GM21360 (cell line): ENCODE results near the gene WDR35.
A peak's percentile ranks its signal among the peaks of the same experiment; 100 is the strongest.

Experiments
- ATAC-seq: cut with Tn5 transposase; IDR thresholded peaks from one replicate; pipeline ENCODE4 v1.9.1; 2021; ENCODE audit warnings: mild to moderate bottlenecking, moderate library complexity; ENCODE audit not compliant: unreplicated experiment

WDR35 gene

DNA sequence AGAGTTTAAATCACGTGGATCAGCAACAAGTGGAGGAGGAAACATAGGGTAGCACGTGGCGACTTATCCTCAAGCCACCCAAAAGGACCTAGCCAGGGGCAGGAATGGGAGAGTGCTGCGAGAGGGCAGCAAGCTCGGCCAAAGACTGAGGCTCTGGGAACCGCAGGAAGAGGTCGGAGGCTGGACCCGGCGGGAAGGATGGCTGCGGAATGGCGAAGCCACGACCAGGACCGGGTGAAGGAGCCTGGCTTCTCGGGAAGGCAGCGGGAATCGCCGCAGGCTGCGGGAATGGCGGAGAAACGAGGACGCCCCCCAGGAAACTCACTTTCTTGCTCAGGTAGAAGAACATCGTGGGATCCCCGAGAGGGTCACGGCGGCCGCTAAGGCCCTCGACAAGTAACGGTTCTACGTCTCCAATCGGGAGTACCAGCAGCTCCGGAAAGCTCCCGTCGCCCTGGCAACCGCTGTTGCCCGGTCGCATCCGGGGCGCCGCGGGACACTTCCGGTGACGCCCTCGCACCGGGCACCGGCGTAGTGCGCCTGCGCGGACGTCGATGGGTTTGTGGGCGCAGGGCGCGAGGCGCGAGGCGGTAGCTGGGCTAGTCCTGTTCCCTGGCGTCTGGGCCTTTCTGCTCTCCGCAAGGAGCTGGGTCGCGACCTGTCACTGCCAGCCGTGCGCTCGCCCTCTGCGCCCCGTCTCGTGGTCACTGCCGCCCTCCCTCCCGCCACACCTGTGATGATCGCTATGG, at the start of gene WDR35:
WDR35 (minus strand) TSS at position 439 of the 749 bp plus-strand sequence; CDS start at position 349, 90 bp downstream.
- peak; percentile 91 for ATAC-seq

DNA sequence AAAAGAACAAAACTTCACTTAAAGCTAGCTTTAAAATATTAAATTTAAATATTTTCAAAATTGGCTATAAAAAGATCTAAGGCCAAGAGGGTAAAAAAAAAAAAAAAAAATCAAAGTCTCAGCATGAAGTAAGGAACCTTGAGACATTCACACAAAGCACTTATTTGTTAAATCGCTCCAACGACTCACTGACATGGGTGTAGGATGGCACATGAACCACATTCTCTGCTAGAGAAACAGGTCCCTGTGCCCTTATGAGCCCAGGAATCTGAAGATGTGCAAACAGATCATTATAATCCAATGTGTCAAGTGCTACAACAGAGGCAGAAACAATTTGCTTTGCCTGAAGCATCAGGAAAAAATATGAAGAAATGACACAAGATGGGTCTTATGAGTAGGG, 47.8 kb upstream of the WDR35 start:
- no peak for ATAC-seq

GRCh38 chr2:20035955-20036666, 46.2 kb upstream of the WDR35 start:
- ATAC-seq, result peak; percentile 67

DNA sequence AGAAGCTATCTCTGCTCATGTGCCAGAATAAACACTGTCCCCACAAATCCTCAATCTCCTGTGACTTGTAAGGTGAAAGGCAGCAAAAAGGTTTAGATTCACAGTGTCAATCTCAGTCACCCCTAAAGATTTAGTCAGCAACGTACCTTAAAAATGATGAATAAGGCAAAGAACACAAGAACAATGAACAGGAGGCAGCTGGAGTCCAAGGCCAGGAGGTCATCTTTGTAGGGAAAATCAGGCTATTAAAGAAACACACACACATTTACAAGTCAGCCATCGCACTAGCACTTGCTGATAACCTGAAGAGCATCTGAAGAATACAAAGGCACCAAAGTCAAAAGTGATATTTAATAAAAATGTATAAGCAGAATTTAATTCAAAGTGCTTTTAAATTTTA, 44.9 kb upstream of the WDR35 start:
- ATAC-seq, result no peak

GRCh38 chr2:20034218-20034617, 44.3 kb upstream of the WDR35 start:
- no peak for ATAC-seq

GRCh38 chr2:20033322-20033721, 43.4 kb upstream of the WDR35 start:
- ATAC-seq, result no peak

DNA sequence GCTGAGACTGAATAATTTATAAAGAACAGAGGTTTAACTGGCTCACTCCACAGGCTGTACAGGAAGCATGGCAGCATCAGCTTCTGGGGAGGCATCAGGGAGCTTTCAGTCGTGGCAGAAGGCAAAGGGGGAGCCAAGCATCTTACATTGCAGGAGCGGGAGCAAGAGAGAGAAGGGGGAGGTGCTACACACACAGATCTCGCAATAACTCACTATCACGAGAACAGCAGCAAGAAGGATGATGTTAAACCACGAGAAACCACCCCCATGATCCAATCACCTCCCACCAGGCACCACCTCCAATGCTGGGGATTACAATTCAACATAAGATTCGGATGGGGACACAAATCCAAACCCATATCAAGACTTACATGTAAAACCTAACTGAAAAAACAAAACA, 40.3 kb upstream of the WDR35 start:
- ATAC-seq, result no peak

GRCh38 chr2:20027705-20028434, 38.0 kb upstream of the WDR35 start:
- ATAC-seq, result no peak

- no peak for ATAC-seq
Observed at GRCh38 chr2:20027260-20027677, 37.4 kb upstream of the WDR35 start.

GRCh38 chr2:20025065-20025786, 35.3 kb upstream of the WDR35 start:
- ATAC-seq, result no peak

GRCh38 chr2:20023688-20024087, 33.8 kb upstream of the WDR35 start:
- ATAC-seq, result no peak

GRCh38 chr2:20021405-20022009, 31.6 kb upstream of the WDR35 start:
- no peak for ATAC-seq

DNA sequence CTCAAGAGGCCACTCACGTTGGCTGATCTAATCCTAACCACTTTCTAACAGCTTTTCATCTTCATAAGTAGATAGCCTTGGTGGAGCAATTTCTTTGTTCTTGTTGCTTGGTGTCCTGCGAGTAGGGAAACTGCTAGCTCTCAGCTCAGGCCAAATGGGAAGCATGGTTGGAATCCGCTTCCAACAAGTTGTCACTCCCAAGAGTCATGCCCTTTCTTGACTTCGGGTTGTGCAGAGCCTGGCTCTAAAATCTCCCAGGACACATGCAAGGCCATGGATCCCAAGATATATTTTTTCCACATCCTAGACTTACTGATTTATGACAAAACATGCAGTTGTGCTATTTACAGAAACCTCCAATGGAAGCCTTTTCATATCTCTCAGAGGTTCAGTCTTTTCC, 29.8 kb upstream of the WDR35 start:
- no peak for ATAC-seq

DNA sequence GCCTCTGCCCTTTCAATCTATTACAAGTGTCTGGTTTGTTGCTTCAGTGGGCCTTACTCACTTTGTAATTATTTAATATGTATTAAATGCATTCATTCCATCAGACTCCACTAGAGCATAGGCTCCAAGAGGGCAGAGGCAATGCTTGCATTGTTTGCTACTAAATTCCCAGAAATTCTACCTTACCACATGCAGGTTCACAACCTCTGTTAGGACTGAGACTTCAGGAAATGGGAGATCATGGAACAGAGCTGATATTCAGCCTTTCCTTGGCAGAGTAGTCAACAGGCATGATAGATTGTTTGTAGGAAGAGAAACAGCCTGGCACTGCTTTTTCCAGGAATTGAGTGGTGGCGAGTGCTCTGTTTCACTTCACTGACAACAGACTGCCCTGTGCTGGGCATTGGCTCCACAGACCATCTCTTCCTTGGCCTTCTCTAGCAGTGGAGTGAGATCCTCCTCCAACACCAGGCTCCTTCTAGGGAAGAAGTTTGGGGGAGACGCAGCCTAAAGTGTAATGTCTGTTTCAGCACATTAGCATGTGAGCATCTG, 28.8 kb upstream of the WDR35 start:
- ATAC-seq, result no peak

GRCh38 chr2:20016346-20016745, 26.4 kb upstream of the WDR35 start:
- no peak for ATAC-seq

GRCh38 chr2:20015482-20016083, 25.7 kb upstream of the WDR35 start:
- ATAC-seq, result no peak

- ATAC-seq, result no peak
Observed at GRCh38 chr2:20013126-20013849, 23.4 kb upstream of the WDR35 start.

DNA sequence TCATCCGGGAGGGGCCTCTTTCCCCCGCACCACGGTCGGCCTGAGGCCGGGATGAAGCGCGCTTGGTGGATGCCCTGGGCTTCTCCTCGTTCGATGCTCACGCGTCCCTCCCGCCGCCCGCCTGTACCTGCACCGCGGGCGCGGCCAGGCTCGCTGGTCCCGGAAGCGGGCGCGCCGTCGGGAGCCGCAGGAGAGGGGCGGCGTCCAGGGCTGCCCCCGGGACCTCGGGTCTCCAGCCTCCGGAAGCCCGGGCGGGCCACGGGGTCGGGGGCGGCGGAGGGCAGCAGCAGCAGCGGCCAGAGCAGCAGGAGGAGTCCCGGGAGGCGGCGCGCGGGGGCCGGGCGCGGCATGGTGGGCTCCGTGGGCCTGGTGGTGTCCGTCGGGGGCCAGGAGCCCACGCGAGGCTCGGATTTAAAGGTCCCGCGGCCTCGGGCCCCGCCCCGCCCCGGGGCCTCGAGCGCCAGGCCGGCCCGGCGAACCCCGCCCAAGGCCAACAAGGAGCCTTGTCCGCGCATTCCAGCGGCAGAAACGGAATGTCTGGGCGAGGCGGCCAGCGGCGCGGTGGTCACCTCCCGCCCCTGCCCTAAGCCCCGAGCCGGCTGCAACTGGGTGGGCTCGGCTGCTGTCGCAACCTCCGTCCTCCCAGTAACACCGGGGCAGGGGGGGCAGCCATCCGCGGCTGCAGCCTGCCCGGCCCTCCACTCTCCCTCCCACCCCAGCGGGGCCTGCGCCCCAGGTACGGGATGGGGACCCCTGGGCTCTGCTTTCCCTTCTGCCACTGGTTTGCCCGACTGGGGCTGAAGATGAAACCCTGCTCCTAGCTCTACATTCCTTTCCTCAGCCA, 22.6 kb upstream of the WDR35 start, which contains the start of gene MATN3:
MATN3 (minus strand) TSS at position 387 of the 844 bp plus-strand sequence; CDS start at position 350, 37 bp downstream.
- ATAC-seq, result no peak

DNA sequence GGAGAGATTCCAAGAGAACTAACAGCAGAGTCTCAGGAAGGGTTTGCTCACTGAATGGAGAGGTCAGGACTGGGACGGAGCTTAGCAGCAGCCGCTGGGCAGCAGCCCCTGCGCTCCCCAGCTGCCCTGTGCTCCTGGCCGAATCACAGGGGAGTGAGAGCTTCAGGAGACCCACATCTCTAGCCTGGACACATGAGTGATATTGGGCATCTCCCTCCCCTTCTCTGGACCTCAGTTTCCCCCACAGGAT, 22.1 kb upstream of the WDR35 start:
- no peak for ATAC-seq
